HG02763 (cell line): Measurements from ENCODE around the gene CZIB.

ENCODE experiments used
- ATAC-seq: cut with Tn5 transposase; IDR thresholded peaks from one replicate; pipeline ENCODE4 v1.9.1; 2021; ENCODE audit warnings: mild to moderate bottlenecking, moderate library complexity; ENCODE audit not compliant: unreplicated experiment

The CZIB gene

GRCh38 chr1:53220171-53220961 lies at the start of gene CZIB:
CZIB (minus strand) TSS chr1:53220634; CDS start chr1:53220575, 59 bp downstream.
- peak; percentile 91 for ATAC-seq

- ATAC-seq = no peak
Measured at GRCh38 chr1:53270107-53270506, 49.7 kb upstream of the CZIB start.

DNA sequence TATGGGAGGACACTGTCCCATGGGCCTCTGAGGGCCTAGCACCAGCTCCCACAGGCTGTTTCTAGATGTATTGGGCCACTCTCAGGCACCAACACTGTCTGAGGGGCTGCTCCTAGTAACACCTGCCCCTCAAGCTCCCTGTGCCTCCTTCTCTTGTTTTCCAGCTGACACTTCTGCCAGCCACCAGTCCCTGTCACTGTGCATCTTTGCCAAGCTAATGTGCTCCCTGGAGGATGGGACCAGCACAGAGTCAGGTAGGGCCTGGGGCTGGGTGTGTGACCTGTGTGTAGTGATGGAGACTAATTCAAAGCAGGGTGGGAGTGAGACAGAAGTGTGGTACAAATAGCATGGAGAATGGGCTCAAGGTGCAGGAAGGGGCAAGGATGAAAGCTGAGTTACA lies 47.3 kb upstream of the CZIB start:
- no peak for ATAC-seq

DNA sequence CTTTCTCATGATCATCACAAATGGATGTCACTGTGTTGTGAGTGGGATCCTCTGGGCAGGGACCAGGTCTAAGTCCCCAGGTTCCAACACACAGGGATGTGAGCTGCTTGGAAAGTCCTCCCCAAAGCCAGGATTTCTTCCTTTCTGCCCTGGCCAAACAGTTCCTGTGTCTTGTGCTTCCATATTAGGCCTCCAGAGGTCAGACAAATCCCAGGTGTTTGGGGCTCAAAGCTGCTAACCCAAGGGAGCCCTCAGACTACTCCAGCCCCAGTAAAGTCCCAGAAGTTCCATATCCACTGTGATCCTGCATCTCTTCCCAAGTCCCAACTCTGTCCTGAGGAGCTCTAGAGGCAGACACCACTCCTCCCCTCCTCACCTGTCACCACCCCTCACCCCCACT lies 45.6 kb upstream of the CZIB start:
- ATAC-seq = no peak

DNA sequence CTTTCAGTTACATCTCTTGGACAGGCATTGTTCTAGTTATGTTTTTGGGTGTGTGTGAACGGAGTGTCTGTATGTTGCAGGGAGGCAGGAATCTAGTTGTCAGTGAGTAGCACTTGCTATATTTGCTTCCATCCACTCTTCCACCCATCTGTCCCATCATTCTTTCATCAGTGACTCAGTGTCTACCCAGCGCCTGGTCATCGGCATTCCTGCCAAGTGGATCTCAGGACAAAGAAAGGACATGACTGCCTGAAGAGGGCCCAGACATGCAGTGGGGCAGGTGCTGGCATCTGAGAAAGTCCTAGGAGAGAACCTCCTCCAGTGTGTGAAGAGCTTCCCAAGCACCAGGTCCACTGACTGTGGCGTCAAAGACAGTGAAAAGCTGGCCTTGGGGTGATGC lies 45.1 kb upstream of the CZIB start:
- no peak for ATAC-seq

DNA sequence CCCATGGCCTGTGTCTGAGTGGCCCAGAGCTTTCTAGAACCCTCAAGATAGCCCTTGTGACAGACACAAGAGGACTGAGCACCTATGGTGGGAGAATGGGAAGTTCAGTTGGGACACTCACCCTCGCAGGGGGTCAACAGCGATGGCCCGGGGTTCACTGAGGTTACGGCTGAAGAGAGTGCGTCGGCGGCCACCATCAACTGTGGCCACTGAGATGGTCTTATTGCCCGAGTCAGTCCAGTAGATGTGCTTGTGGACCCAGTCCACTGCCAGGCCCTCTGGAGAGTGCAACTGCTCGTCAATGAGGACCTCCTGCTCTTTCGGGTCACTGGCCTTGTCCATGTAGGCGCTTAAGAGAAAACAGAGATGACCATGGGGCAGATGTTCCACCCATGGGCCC lies 43.6 kb upstream of the CZIB start:
- no peak for ATAC-seq

- ATAC-seq = no peak
Measured at GRCh38 chr1:53262000-53262399, 41.6 kb upstream of the CZIB start.

- no peak for ATAC-seq
Measured at GRCh38 chr1:53260631-53261247, 40.3 kb upstream of the CZIB start.

- peak; percentile 70 for ATAC-seq
Measured at GRCh38 chr1:53259932-53260331, 39.5 kb upstream of the CZIB start.

DNA sequence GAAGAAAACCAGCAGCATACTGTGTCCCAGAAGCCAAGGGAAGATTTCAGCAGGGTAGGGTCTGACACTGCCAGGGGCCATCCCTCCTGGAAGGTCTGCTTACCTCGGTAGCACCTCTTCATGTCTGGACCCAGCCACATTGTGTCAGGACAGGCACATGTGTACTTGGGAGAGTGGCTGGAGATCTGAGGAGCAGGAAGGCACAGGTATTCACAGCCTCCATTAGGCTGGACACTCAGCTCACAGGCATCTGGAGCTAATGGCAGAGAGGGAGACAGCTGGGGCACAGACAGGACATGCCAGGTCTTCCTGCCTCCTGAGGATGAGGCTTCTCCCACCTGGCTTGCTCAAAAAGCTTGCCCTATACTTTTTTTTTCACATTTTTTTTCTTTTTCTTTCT lies 37.8 kb upstream of the CZIB start:
- no peak for ATAC-seq

DNA sequence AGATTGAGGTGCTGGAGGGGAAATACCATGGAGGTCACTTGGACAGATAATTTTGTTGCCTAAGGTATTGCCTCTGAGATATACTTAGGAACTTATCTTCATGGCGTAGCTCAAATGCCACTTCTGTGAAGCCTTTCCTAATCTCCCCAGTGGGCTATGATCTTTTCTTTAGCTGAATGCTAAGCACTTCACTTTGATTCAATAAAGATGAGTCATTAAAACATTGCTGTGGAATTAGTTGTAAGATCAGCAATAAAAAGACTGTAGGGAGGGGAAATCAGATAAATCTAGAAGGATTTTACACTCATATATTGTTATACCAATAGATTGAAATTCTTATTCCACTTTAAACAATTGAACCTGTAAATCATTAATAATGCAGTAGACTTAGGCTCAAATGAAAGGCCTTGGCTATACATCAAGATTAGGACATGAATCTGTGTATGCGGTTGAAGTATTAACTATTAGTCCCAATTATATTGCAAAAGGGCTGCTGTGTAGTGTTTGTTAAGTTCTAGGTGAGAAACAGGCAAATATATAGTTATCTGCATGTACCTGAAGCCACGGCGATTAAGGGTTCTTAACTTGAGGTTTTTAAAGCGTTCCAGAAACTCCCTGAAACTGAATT lies 37.1 kb upstream of the CZIB start:
- ATAC-seq = no peak

GRCh38 chr1:53256511-53257453 lies 36.3 kb upstream of the CZIB start:
- ATAC-seq = no peak

DNA sequence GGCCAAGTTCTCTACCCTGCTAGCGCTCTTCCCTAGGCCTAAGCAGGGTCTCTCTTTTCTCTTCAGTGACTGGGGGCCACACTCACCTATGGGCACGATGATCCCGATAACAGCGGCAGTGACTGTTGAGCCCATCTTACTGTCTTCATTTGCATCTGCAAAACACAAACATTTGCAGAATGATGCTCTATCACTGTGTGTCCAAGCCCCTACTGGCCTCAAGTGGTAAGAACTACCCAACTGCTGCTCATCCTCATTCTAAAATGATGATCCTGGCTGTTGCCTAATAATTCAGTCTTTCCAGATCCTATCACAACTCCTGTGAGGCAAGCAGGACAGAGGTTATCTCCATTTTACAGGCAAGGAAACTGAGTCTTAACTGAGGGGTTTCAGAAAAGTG lies 34.6 kb upstream of the CZIB start:
- ATAC-seq = no peak

- no peak for ATAC-seq
Measured at GRCh38 chr1:53254011-53254640, 33.7 kb upstream of the CZIB start.

DNA sequence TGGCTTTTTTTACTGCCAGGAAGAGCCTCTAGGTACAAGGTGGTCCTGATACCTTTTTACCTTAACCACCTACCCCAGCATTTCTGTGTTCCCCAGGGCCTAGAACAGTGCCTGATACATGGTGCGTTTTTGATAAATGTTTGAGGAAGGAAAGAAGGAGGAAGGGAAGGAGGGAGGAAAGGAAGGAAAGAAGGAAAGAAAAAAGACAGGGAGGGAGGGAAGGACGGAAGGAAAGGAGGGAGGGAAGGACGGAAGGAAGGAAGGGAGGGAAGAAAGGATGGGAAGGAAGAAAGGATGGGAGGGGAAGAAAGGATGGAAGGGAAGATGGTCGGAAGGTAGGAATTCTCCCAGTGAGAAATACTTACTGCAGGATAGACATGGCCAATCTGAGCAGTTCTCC lies 29.9 kb upstream of the CZIB start:
- ATAC-seq = no peak

- no peak for ATAC-seq
Measured at GRCh38 chr1:53249706-53250105, 29.3 kb upstream of the CZIB start.

DNA sequence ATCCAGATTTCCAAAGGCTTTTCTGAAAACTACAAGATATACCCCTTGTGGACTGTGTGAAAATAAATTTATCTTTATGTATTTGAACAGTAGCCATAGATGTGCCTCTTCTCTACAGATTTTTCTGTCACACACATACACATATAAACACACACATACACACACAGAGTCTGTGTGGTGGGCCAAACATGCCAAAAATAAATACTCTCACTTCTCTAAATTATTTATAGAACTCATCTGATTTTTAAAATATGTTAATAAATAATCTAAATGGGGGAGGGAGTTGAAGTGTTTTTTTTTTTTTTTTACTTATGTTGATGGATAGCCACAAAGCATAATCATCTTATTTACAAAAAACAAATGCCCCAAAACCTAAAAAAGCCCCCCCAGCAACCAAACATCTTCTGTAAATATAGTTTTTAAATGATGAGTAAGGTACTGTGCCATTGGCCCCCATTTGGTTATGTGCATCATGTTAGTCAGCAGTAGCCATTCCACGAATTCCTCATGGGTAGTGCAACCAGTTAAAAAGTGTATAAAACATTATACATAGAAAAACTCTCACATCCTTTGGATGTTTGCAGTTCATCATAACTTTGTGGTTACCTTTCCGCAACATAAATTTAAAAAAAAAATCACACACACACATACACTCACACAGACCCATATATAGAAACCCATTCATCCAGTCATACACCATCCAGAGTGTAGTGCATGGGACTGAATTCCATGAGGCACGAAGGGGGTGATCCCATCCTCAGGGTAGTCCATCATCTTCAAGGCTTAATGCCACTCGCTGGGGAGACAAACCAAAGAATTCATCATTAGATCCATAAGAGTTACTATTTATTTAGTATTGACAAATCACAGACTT lies 26.1 kb upstream of the CZIB start:
- ATAC-seq = no peak

- no peak for ATAC-seq
Measured at GRCh38 chr1:53244141-53244540, 23.7 kb upstream of the CZIB start.

DNA sequence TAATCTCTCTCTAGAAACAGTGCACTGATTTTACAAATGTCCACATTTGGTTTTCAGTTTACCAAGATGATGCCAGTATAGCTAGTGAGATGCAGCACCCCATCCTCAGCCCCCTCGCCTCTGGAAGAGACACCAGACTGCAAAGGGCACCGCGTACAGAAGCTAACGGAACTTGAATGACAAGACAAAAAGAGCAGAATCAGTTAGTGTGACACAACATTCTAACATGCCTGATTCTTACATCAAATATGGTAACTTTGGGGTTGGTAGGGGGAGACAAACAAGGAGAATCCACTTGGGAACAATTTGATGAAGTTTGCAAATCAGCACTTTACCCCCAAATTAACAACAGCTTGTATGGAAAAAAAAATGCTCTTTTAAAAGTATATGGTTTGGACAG lies 21.9 kb upstream of the CZIB start:
- ATAC-seq = no peak

DNA sequence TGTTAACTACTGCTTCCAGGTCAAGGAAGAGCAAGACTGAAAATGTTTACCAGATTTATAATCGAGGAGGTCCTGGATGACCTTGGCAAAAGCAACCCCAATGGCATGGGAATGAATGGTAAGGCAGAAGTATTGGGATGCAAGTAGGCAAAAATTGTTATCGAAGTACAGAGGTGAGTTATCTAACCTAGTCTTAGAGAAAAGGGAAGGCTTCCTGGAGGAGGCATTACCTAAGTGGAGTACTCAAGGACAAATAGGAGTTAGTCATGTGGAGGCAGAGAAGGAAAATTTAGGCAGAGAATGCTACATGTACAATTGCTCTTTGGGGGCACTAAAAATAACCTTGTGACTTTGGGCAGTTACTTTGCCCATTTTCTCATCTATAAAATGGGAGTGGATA lies 21.4 kb upstream of the CZIB start:
- no peak for ATAC-seq
